Measurements from ENCODE around the gene ETS1. TPM values are rescaled to one million over a fixed set of nuclear protein-coding genes. Genes with fewer than 3 reads are reported as not detected.
A peak's percentile ranks its signal among the peaks of the same experiment; 100 is the strongest.

Gene ETS1
- total RNA-seq, 1 experiment from 2014 or later = 29.9 TPM

- no peak for TF ChIP-seq CTCF (conservative IDR thresholded peaks at IDR 0.05)
Measured at GRCh38 chr11:128522055-128522942, 65.1 kb downstream of the ETS1 start.

More at GRCh38 chr11:128522055-128522942, 65.1 kb downstream of the ETS1 start:
- H3K27me3 ChIP-seq (ENCODE audit: insufficient read depth, low read length) = peaks cover 3% of the 10 kb centered on the region; the same call in 1 of the 2 replicates
- no peaks in the 10 kb centered on the region for H4K20me1 ChIP-seq (ENCODE audit: control insufficient read depth, insufficient read depth, insufficient read length)
- no peak overlapping the region for H4K8ac ChIP-seq (replicated peaks; ENCODE audit: insufficient read length, low read depth, low read length)
- peak overlapping the region; percentile 55 for H3K9ac ChIP-seq (ENCODE audit: extremely low read depth, insufficient read length, low read length)
- H3K56ac ChIP-seq (ENCODE audit: insufficient read length, low read depth, low read length) = no peak overlapping the region
- no peak overlapping the region for H3K27ac ChIP-seq (ENCODE audit: insufficient read length, low read depth, low read length)
- H3K27ac Mint-ChIP-seq = no peak overlapping the region
- no peak overlapping the region for H2BK12ac ChIP-seq (ENCODE audit: insufficient read length, low read depth, low read length)
- H3K9me3 ChIP-seq (ENCODE audit: control insufficient read depth, low read depth, low read length) = no peaks in the 10 kb centered on the region
- no peak overlapping the region for H2BK120ac ChIP-seq (ENCODE audit: low read depth, low read length, poor library complexity, severe bottlenecking)
- peaks cover 20% of the 10 kb centered on the region for H3K27me3 Mint-ChIP-seq (ENCODE audit: low read depth)
- no peak overlapping the region for H3K23ac ChIP-seq (ENCODE audit: insufficient read length, low read depth, low read length)
- peak overlapping the region; percentile 74 to 86 for H3K4me3 Mint-ChIP-seq
- no peak overlapping the region for H2AFZ ChIP-seq (ENCODE audit: low read length)
- DNase-seq = peak; percentile 89
- H3K79me2 ChIP-seq (ENCODE audit: insufficient read depth, low read length) = no peaks in the 10 kb centered on the region
- peak overlapping the region; percentile 82 for H2BK5ac ChIP-seq (ENCODE audit: insufficient read length, low read length)
- no peak overlapping the region for H2BK20ac ChIP-seq (ENCODE audit: low read depth, low read length, poor library complexity, severe bottlenecking)
- no peak overlapping the region for H4K91ac ChIP-seq (ENCODE audit: insufficient read length, low read depth, low read length)
- H3T11ph ChIP-seq (ENCODE audit: low read length) = no peak overlapping the region
- no peaks in the 10 kb centered on the region for H3K9me3 Mint-ChIP-seq
- no peaks in the 10 kb centered on the region for H3K36me3 Mint-ChIP-seq (ENCODE audit: insufficient read depth in 1 of 3, low read depth in 3 of 3)
- H3K4me1 Mint-ChIP-seq = peaks cover 49% of the 10 kb centered on the region in 2 experiments
- peak overlapping the region; percentile 88 for H3K4me2 ChIP-seq (ENCODE audit: insufficient read depth, insufficient read length, low read length)
- H3K79me1 ChIP-seq (ENCODE audit: insufficient read depth, low read depth, low read length, poor library complexity, severe bottlenecking) = no peaks in the 10 kb centered on the region
- peak overlapping the region; percentile 86 for H3K14ac ChIP-seq (ENCODE audit: insufficient read depth, low read length)
- H3K4ac ChIP-seq (ENCODE audit: low read depth, low read length) = no peak overlapping the region
- H3K4me1 ChIP-seq (ENCODE audit: insufficient read depth, low read length) = peaks cover 2% of the 10 kb centered on the region; the same call in 1 of the 2 replicates
- no peak overlapping the region for H4K5ac ChIP-seq (ENCODE audit: insufficient read length, low read depth, low read length)
- peak overlapping the region; percentile 33 for H3K18ac ChIP-seq (ENCODE audit: insufficient read length, low read depth, low read length)
- H2AK5ac ChIP-seq (ENCODE audit: insufficient read length, low read length) = no peak overlapping the region
- WGBS (ENCODE audit: extremely low coverage, insufficient read length, low lambda C conversion rate) = no CpG with 5 or more reads among the region's 93 CpGs
- H2BK15ac ChIP-seq (ENCODE audit: low read depth, low read length) = no peak overlapping the region
- H3K23me2 ChIP-seq (ENCODE audit: insufficient read length, low read depth, low read length, poor library complexity, severe bottlenecking) = peaks cover 9% of the 10 kb centered on the region

Data from H9 (cell line).